Measurements from ENCODE around the gene SDF4.

SDF4 gene

GRCh38 chr1:1238702-1239178 lies 6.9 kb upstream of the SDF4 start:
- Histone ChIP-seq H4K91ac (ENCODE audit: low read depth, low read length, poor library complexity) (no peak overlapping the region), H3K23ac (ENCODE audit: low read depth, low read length, poor library complexity) (peak overlapping the region; percentile 87), H2BK12ac (ENCODE audit: low read length) (peak overlapping the region; percentile 58), H2AFZ (ENCODE audit: low read length) (no peak overlapping the region), H3K27ac (replicated peaks; ENCODE audit: low read length) (no peak overlapping the region), H3K79me1 (ENCODE audit: low read depth, low read length) (peaks cover 4% of the 10 kb centered on the region), H3K9me3 (replicated peaks in 1 of 2; ENCODE audit: control insufficient read depth in 2 of 2, insufficient read depth in 1 of 2, low read depth in 1 of 2, low read length in 2 of 2) (no peaks in the 10 kb centered on the region), H2BK15ac (ENCODE audit: low read length) (peak overlapping the region; percentile 58), H3K4me2 (ENCODE audit: insufficient read depth, low read length, poor library complexity, severe bottlenecking) (no peak overlapping the region), H3K36me3 (replicated peaks in 1 of 2; ENCODE audit: control insufficient read depth in 2 of 2, insufficient read depth in 2 of 2, low read length in 2 of 2) (peaks cover 4 to 13% of the 10 kb centered on the region in 2 donors), H4K8ac (ENCODE audit: low read depth, low read length) (no peak overlapping the region), H3K4ac (ENCODE audit: low read length) (no peak overlapping the region), H3K18ac (ENCODE audit: low read length) (peak overlapping the region; percentile 85), H2BK120ac (ENCODE audit: low read depth, low read length) (peak overlapping the region; percentile 1), H3K4me3 (ENCODE audit: low read length in 2 of 2) (no peak overlapping the region), H3K27me3 (ENCODE audit: control insufficient read depth in 3 of 3, insufficient read depth in 3 of 3, low read depth in 1 of 3, low read length in 3 of 3) (peaks cover 0 to 4% (median 0%) of the 10 kb centered on the region in 3 experiments), H2BK5ac (ENCODE audit: low read length) (peak overlapping the region; percentile 48), H3K4me1 (ENCODE audit: control insufficient read depth in 2 of 2, insufficient read depth in 1 of 2, low read depth in 1 of 2, low read length in 2 of 2) (peaks cover 10 to 34% of the 10 kb centered on the region in 2 donors), H2AK5ac (ENCODE audit: low read depth, low read length) (peak overlapping the region; percentile 90), H3K14ac (ENCODE audit: low read length) (peak overlapping the region; percentile 71), H3K9ac (ENCODE audit: low read depth, low read length, poor library complexity) (no peak overlapping the region)
- DNase-seq (ENCODE audit: low spot score), result no peak
- no CpG with 5 or more reads among the region's 19 CpGs for WGBS, 2 donors (ENCODE audit: extremely low coverage in 2 of 2, insufficient read length in 2 of 2, insufficient replicate concordance in 1 of 2)

GRCh38 chr1:1237874-1238701 lies 6.3 kb upstream of the SDF4 start:
- peaks cover 10 to 35% of the 10 kb centered on the region in 2 donors for H3K4me1 ChIP-seq (ENCODE audit: control insufficient read depth in 2 of 2, insufficient read depth in 1 of 2, low read depth in 1 of 2, low read length in 2 of 2)
- DNase-seq (ENCODE audit: low spot score), result no peak
- no peak overlapping the region for H3K27ac ChIP-seq (replicated peaks; ENCODE audit: low read length)
- peak overlapping the region; percentile 56 for H3K14ac ChIP-seq (ENCODE audit: low read length)
- peaks cover 0 to 4% (median 0%) of the 10 kb centered on the region in 3 experiments for H3K27me3 ChIP-seq (ENCODE audit: control insufficient read depth in 3 of 3, insufficient read depth in 3 of 3, low read depth in 1 of 3, low read length in 3 of 3)
- H2BK15ac ChIP-seq (ENCODE audit: low read length), result no peak overlapping the region
- H2AFZ ChIP-seq (ENCODE audit: low read length), result no peak overlapping the region
- H2BK12ac ChIP-seq (ENCODE audit: low read length), result peak overlapping the region; percentile 90
- H3K4me2 ChIP-seq (ENCODE audit: insufficient read depth, low read length, poor library complexity, severe bottlenecking), result peak overlapping the region; percentile 24
- H3K79me1 ChIP-seq (ENCODE audit: low read depth, low read length), result peaks cover 5% of the 10 kb centered on the region
- H2BK5ac ChIP-seq (ENCODE audit: low read length), result peak overlapping the region; percentile 48
- H3K9me3 ChIP-seq (replicated peaks in 1 of 2; ENCODE audit: control insufficient read depth in 2 of 2, insufficient read depth in 1 of 2, low read depth in 1 of 2, low read length in 2 of 2), result peaks cover 0 to 5% of the 10 kb centered on the region in 2 donors
- peak overlapping the region; percentile 1 for H2BK120ac ChIP-seq (ENCODE audit: low read depth, low read length)
- H4K8ac ChIP-seq (ENCODE audit: low read depth, low read length), result no peak overlapping the region
- no CpG with 5 or more reads among the region's 48 CpGs for WGBS, 2 donors (ENCODE audit: extremely low coverage in 2 of 2, insufficient read length in 2 of 2, insufficient replicate concordance in 1 of 2)
- H4K91ac ChIP-seq (ENCODE audit: low read depth, low read length, poor library complexity), result peak overlapping the region; percentile 72
- no peak overlapping the region for H3K4ac ChIP-seq (ENCODE audit: low read length)
- H3K18ac ChIP-seq (ENCODE audit: low read length), result peak overlapping the region; percentile 85
- peak overlapping the region; percentile 90 for H2AK5ac ChIP-seq (ENCODE audit: low read depth, low read length)
- peaks cover 9 to 19% of the 10 kb centered on the region in 2 donors for H3K36me3 ChIP-seq (replicated peaks in 1 of 2; ENCODE audit: control insufficient read depth in 2 of 2, insufficient read depth in 2 of 2, low read length in 2 of 2)
- H3K4me3 ChIP-seq (ENCODE audit: low read length in 2 of 2), result no peak overlapping the region
- peak overlapping the region; percentile 87 for H3K23ac ChIP-seq (ENCODE audit: low read depth, low read length, poor library complexity)
- H3K9ac ChIP-seq (ENCODE audit: low read depth, low read length, poor library complexity), result peak overlapping the region; percentile 77

GRCh38 chr1:1236945-1237873 lies 5.4 kb upstream of the SDF4 start:
- Histone ChIP-seq H3K36me3 (replicated peaks in 1 of 2; ENCODE audit: control insufficient read depth in 2 of 2, insufficient read depth in 2 of 2, low read length in 2 of 2) (peaks cover 12 to 22% of the 10 kb centered on the region in 2 donors), H3K4me3 (ENCODE audit: low read length in 2 of 2) (no peak overlapping the region), H2AFZ (ENCODE audit: low read length) (no peak overlapping the region), H2BK5ac (ENCODE audit: low read length) (peak overlapping the region; percentile 35), H3K23ac (ENCODE audit: low read depth, low read length, poor library complexity) (peak overlapping the region; percentile 87), H4K8ac (ENCODE audit: low read depth, low read length) (peak overlapping the region; percentile 76), H3K14ac (ENCODE audit: low read length) (peak overlapping the region; percentile 56), H3K18ac (ENCODE audit: low read length) (peak overlapping the region; percentile 89), H3K79me1 (ENCODE audit: low read depth, low read length) (peaks cover 14% of the 10 kb centered on the region), H3K4ac (ENCODE audit: low read length) (no peak overlapping the region), H4K91ac (ENCODE audit: low read depth, low read length, poor library complexity) (no peak overlapping the region), H2BK15ac (ENCODE audit: low read length) (peak overlapping the region; percentile 58), H3K9ac (ENCODE audit: low read depth, low read length, poor library complexity) (peak overlapping the region; percentile 77), H2BK120ac (ENCODE audit: low read depth, low read length) (no peak overlapping the region), H2BK12ac (ENCODE audit: low read length) (peak overlapping the region; percentile 65), H3K27me3 (ENCODE audit: control insufficient read depth in 3 of 3, insufficient read depth in 3 of 3, low read depth in 1 of 3, low read length in 3 of 3) (peaks cover 0 to 4% (median 0%) of the 10 kb centered on the region in 3 experiments), H3K4me1 (ENCODE audit: control insufficient read depth in 2 of 2, insufficient read depth in 1 of 2, low read depth in 1 of 2, low read length in 2 of 2) (peaks cover 17 to 41% of the 10 kb centered on the region in 2 donors), H2AK5ac (ENCODE audit: low read depth, low read length) (peak overlapping the region; percentile 81), H3K27ac (replicated peaks; ENCODE audit: low read length) (no peak overlapping the region), H3K9me3 (replicated peaks in 1 of 2; ENCODE audit: control insufficient read depth in 2 of 2, insufficient read depth in 1 of 2, low read depth in 1 of 2, low read length in 2 of 2) (peaks cover 0 to 12% of the 10 kb centered on the region in 2 donors), H3K4me2 (ENCODE audit: insufficient read depth, low read length, poor library complexity, severe bottlenecking) (no peak overlapping the region)
- DNase-seq (ENCODE audit: low spot score), result no peak
- no CpG with 5 or more reads among the region's 34 CpGs for WGBS, 2 donors (ENCODE audit: extremely low coverage in 2 of 2, insufficient read length in 2 of 2, insufficient replicate concordance in 1 of 2)

Data from neuronal stem cell (in vitro differentiated cells).